ENCODE data around the gene KCNAB1. TPM values are rescaled to one million over a fixed set of nuclear protein-coding genes. Genes with fewer than 3 reads are reported as not detected.

KCNAB1 gene
- total RNA-seq, 1 donor from 2014 or later, result 0.79 TPM

DNA sequence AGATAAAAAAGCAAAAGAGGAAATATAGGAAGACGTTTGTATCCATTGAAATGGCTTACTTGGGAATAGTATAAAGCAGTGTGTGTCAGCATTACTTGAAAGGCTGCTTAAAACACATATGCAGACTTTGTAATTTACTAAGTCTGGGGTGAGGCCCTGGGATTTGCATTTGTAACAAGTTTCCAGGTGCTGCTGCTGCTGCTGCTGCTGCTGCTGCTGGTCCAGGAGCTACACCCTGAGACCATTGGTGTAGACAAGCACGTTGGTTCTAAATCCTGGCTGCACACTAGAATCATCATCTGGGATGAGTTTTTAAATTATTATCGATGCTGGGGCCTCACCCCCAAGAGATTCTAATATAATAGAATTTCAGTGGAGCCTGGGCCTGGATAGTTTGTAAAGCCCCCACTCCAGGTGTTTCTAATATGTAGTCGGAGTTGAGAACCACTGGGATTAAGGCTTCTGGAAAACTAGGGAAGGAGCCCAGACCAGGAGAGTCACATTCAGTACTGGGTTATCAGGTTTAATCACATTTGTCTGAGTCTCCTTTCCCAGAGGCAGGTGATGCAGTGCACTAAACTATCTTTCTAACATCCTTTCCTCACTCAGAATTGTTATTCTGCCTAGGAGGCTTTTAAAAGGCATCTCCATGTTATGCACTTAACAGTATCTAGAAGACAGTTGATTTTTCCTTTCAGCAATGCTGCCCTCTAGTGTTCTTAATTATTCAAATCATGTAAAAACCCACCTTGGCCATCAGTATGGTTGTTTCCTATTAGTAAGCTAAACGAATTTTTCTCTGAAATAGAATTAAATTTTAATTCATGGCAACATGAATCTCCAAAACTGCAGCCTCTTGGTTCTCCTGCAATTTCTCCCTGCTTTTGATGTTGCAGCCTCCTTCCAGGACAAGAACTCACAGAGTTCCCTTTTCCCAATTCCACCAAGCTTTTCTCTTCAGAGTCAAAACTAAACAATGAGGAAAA is 389.1 kb downstream of the KCNAB1 start:
- peaks cover 17% of the 10 kb centered on the region for H3K4me1 Mint-ChIP-seq
- TF ChIP-seq, protein P1, sequence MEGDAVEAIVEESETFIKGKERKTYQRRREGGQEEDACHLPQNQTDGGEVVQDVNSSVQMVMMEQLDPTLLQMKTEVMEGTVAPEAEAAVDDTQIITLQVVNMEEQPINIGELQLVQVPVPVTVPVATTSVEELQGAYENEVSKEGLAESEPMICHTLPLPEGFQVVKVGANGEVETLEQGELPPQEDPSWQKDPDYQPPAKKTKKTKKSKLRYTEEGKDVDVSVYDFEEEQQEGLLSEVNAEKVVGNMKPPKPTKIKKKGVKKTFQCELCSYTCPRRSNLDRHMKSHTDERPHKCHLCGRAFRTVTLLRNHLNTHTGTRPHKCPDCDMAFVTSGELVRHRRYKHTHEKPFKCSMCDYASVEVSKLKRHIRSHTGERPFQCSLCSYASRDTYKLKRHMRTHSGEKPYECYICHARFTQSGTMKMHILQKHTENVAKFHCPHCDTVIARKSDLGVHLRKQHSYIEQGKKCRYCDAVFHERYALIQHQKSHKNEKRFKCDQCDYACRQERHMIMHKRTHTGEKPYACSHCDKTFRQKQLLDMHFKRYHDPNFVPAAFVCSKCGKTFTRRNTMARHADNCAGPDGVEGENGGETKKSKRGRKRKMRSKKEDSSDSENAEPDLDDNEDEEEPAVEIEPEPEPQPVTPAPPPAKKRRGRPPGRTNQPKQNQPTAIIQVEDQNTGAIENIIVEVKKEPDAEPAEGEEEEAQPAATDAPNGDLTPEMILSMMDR (conservative IDR thresholded peaks at IDR 0.05), result peak; percentile 81
- H3K36me3 Mint-ChIP-seq (ENCODE audit: low read depth), result no peaks in the 10 kb centered on the region
- H3K4me3 Mint-ChIP-seq, result no peak overlapping the region
- H3K27me3 Mint-ChIP-seq (ENCODE audit: low read depth), result no peaks in the 10 kb centered on the region
- DNase-seq (ENCODE audit: low read depth, low spot score), result no peak
- peaks cover 2% of the 10 kb centered on the region for H3K9me3 Mint-ChIP-seq
- H3K27ac Mint-ChIP-seq (ENCODE audit: unreplicated experiment), result no peak overlapping the region

DNA sequence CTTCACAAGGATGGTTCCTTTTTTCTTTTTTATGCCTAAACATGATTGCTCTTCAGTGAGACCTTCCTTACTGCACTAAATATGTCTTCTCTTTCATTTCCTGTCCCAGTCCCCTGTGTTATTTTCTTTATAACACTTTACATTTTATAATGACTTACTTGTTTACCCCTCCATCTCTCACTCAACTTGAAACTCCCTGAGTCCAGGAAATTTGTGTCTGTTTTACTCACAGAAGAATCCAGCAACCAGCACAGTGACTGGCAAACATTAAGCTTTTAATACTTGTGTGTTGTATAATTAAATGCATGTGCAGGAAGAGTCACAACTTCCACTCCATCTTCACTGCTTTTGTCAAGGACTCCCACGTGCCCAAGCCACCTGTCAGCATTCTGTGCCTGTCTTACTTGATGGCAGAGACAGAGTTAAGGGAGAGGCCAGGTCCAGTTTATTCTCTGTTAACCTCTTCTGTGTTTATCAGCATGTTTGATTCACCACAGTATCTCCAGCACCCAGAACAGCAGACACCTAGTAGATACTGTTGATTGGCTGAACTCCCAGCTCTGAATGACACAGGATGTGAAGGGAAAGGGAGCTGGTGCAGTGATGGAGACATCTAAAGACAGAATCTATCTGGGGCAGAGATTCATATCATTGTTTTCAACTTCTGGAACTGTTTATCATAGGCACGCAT is 391.8 kb downstream of the KCNAB1 start:
- Mint-ChIP-seq H3K36me3 (ENCODE audit: low read depth) (no peaks in the 10 kb centered on the region), H3K9me3 (no peaks in the 10 kb centered on the region), H3K4me3 (no peak overlapping the region), H3K4me1 (peaks cover 17% of the 10 kb centered on the region), H3K27ac (ENCODE audit: unreplicated experiment) (no peak overlapping the region), H3K27me3 (ENCODE audit: low read depth) (no peaks in the 10 kb centered on the region)
- TF ChIP-seq, protein P1 (conservative IDR thresholded peaks at IDR 0.05), result no peak
- DNase-seq (ENCODE audit: low read depth, low spot score), result no peak

DNA sequence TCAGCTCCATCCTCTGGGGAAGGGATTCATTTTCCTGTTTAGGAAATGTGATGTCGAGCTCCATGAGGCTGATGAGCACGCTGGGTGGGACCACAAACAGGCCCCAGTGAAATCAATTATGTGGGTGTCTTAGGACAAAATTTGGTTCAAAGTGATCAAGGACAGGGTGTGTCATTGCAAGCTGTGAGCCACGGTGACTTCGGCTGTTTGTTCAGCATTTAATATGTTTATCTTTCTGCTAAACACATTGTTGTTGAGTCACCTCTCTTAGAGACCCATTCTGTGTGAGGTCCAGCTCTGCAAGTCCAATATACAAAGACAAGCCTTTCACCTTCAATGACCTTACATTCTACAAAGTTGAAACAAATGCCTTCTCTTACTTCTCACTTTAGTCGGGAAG is 393.2 kb downstream of the KCNAB1 start:
- Mint-ChIP-seq H3K27ac (ENCODE audit: unreplicated experiment) (no peak overlapping the region), H3K27me3 (ENCODE audit: low read depth) (no peaks in the 10 kb centered on the region), H3K9me3 (no peaks in the 10 kb centered on the region), H3K4me3 (no peak overlapping the region), H3K36me3 (ENCODE audit: low read depth) (no peaks in the 10 kb centered on the region), H3K4me1 (peaks cover 17% of the 10 kb centered on the region)
- DNase-seq (ENCODE audit: low read depth, low spot score), result no peak
- TF ChIP-seq, protein P1 (conservative IDR thresholded peaks at IDR 0.05), result no peak

DNA sequence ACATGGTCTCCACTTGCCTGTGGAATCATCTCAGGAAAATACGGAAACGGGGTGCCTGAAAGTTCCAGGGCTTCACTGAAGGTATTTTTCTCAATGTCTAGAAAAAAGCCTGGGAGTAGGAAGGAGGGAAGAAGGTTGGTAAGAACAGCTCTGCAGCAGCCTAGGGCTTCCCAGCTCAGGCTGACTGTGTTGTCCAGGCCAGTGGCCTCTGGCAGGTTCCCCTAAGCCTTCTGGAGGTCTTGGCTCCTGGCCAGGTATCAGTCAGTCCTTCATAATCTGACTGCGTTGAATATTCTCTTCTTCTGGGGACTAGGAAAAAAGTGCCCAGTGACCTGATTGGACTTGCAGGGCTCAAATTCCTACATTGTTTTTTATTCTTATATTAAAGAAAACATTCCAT is 395.9 kb downstream of the KCNAB1 start:
- no peaks in the 10 kb centered on the region for H3K36me3 Mint-ChIP-seq (ENCODE audit: low read depth)
- peaks cover 13% of the 10 kb centered on the region for H3K4me1 Mint-ChIP-seq
- no peaks in the 10 kb centered on the region for H3K9me3 Mint-ChIP-seq
- DNase-seq (ENCODE audit: low read depth, low spot score), result no peak
- H3K27ac Mint-ChIP-seq (ENCODE audit: unreplicated experiment), result no peak overlapping the region
- no peak overlapping the region for H3K4me3 Mint-ChIP-seq
- H3K27me3 Mint-ChIP-seq (ENCODE audit: low read depth), result no peaks in the 10 kb centered on the region
- TF ChIP-seq, protein P1 (conservative IDR thresholded peaks at IDR 0.05), result no peak

DNA sequence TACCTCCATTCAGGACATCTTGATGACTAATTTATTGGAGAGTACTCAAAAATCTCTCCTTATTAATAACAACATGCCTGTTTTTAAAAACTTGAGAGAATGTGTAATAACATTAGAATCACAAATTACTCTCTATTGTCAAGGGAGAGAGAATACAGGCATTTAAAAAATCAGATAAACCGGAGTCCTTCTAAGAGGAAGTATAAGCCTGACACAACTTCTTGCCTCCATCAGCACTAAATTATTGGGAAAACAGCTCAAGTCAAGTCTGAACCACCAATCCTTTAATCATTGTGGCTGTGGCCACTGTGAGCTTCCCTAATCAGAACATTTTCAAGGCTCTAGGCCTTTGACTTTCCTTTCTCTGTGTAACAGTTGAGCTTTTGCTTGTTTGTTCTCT is 396.6 kb downstream of the KCNAB1 start:
- no peak overlapping the region for H3K4me3 Mint-ChIP-seq
- no peak overlapping the region for H3K27ac Mint-ChIP-seq (ENCODE audit: unreplicated experiment)
- H3K4me1 Mint-ChIP-seq, result peaks cover 13% of the 10 kb centered on the region
- DNase-seq (ENCODE audit: low read depth, low spot score), result no peak
- no peaks in the 10 kb centered on the region for H3K27me3 Mint-ChIP-seq (ENCODE audit: low read depth)
- H3K9me3 Mint-ChIP-seq, result no peaks in the 10 kb centered on the region
- TF ChIP-seq, protein P1 (conservative IDR thresholded peaks at IDR 0.05), result no peak
- H3K36me3 Mint-ChIP-seq (ENCODE audit: low read depth), result no peaks in the 10 kb centered on the region

Measured in neural crest cell (in vitro differentiated cells).